Measurements from ENCODE around the gene EVI5.

GRCh38 chr1:92795166-92795565, 10.3 kb upstream of the EVI5 start:
- TF ChIP-seq CTCF (IDR thresholded peaks at IDR 0.05) (no peak), POLR2AphosphoS5 (IDR thresholded peaks at IDR 0.05) (no peak), POLR2A (IDR thresholded peaks at IDR 0.05) (no peak)
